GM18526 (cell line): ENCODE results near the gene TTC31.

Source experiments
- POLR2A ChIP-seq: IDR thresholded peaks from 3 replicates; pipeline ENCODE4 v1.6.1; 2011; ENCODE audit not compliant: insufficient read length; ENCODE audit errors: extremely low read depth

Gene TTC31

DNA sequence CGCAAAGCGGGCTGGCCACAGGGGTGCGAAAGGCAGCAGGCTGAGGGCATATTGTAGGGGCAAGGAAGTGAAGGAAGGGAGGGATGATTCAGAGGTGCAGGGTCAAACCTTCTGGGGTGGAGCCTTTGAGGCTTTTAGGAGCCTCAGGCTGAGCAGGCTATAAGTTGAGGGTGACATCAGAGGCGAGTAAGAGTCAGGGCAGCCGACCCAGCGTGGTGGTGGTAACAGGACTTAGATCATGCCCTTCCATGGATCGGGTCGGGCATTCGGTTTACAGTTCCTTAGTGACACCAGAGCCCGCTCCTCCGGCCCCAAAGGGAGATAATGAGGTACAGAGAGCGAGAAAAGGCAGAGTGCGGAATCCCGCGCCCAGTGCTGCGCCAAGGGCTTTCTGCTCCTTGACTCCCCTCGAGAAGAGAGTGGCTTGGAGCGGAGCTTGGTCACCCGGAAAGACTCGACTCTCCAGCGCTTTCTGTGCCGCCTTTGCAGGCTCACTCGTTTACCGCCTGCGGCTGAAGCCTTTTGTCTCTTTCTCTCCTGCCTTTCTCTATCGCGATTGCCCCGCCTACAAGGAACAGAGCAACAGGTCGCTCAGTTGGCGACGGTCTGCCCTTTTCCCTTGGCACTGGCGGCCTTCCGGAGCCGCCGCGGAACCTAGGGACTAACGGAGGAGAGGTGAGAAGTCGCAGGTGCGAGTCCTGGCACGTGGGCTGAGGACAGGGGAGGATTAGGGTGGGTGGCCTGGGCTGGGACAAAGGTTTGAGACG, 15.8 kb downstream of the TTC31 start:
- TF ChIP-seq POLR2A: no peak

DNA sequence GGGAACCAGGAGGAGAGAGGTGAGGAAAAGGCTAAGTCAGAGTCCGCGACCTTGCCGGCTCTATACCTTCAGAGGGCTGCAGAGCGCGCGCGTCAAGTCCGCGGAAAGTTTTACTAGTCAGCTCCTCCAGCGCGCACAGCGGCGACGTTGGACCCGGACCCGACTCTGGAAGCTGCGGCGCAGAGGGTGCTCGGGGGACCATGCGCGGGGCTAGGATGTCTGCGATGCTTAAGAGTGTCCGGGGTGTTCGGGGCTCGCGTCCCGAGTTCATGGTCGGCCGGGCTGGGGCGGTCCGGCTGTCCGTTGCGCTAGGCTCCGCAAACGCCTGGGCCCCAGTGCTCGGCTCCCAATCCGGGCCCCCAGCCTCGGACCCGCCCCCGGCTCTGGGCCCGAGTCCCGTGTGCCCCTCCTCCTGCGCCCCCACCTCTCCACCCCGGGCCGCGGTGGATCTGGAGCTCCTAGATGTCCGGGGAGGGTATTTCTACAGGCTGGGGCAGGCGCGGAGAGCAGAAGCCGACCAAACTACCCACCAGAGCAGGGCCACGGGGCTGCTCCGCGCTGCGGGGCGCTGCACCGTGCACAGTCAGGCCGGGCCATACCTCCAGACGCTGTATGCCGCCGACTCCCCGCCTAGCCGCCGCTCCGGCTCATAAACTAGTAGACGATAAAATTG, 16.5 kb downstream of the TTC31 start, which contains the start of gene LBX2:
Gene LBX2, minus strand, starts transcription at position 337 of the 673 bp plus-strand sequence. Its CDS starts 66 bp downstream, at position 271.
- no peak for TF ChIP-seq POLR2A

DNA sequence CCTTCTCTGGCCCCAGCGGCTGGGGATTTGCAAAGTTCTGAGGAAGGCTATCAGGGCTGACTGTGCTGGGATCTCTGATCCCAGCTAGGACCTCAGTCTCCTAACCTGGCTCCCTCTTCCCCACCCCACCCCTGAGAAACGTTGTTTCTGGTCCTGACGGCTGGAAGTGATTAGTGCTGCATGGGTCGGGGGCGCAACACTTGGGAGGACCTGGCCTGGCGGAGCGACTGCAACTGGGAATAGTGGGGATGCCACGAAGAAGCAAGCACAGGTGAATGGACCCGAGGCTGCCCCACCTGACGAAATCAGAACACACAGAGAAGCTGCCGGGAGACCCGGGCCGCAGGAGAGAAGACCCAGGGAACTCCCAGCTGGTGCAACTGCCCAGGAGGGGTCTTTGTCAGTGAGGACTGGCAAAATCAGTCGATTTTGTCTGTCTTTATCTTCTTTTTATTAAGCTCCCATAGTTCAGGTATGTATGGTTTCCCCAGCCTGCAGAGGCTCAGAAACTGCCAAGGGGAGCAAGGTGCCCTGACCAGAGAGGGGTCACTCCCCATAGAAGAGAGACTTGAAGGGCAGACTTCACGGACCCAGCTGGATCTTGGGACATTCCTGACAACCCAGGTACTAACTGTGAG, 17.2 kb downstream of the TTC31 start:
- TF ChIP-seq POLR2A: no peak

DNA sequence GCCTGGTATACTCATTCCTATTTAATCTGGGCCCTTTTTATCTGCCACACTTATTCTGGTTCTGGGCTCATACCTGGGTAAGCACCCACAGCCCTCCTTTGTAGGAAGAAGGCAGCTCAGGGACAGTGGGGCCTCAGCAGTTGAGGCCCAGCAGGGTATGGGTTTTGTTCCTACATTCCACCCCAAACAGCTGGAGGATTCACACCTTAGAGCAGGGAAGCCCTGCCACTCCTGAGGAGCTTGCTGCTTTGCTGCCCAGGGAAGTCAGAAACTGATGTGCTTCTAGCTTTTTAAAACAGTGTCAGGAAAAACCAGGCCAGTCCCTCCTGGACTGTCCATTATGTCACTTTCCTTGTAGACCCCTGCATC, 17.7 kb downstream of the TTC31 start:
- TF ChIP-seq POLR2A: no peak

DNA sequence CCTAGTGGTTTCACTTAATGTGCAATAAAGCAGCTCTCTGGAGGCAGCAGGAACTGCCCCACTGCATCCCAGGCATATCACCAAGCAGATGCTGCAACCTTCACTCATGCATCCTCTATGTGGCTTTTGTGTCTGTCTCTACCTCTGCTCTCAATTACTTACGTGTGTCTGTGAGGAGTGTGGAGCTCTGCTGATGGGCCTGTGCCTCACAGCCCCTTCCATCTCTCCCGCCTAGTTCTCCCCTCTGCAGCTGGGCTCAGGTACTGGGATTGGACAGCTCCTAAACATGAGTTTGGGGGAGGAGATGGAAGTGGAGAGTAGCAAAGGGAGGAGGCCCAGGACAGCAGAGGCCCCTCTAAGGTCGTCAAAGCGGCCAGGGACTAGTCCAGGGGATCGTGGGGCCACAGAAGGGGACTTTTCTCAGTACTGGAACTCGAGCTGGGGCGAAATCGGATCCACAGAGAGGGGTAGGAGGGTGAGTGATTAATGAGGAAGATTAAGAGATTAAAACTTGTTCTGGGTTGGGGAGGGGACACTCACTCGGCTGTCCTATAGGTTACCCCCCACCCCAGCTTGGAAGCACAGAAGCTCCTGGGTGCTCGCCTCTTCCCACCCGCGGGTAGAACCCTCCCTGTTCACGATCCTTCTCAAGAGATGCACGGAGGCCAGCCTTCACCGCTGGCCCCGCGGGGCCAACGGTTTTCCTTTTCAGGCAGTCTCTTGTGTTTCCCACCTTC, 18.6 kb downstream of the TTC31 start:
- TF ChIP-seq POLR2A: no peak

DNA sequence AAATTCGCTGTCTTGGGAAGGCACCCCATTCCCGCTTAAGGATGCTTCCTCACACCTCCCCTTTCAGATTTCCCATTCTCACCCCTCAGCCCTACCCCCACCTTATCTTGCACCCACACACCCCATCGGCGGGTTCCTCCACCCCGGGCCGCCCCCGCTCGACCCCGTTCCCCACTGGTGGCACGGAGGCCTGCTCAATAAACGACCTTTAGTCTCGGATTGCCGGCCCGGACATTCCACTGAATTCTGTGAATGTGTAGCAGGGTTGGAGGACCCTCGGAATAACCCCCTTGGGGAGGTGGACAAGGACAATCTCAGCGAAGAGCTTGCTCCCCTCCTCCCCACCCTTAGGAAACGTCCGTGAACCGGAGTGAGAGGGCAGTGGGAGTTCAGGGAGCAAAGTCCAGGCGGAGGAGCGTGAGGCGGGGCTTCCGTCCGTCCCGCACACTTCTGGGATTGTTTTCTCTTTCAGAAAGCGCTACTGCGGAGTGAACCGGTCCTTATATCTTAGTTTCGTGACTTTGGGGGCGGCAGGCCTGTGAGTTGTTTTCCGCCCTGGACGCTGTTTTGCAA, 19.4 kb downstream of the TTC31 start:
- TF ChIP-seq POLR2A: no peak

DNA sequence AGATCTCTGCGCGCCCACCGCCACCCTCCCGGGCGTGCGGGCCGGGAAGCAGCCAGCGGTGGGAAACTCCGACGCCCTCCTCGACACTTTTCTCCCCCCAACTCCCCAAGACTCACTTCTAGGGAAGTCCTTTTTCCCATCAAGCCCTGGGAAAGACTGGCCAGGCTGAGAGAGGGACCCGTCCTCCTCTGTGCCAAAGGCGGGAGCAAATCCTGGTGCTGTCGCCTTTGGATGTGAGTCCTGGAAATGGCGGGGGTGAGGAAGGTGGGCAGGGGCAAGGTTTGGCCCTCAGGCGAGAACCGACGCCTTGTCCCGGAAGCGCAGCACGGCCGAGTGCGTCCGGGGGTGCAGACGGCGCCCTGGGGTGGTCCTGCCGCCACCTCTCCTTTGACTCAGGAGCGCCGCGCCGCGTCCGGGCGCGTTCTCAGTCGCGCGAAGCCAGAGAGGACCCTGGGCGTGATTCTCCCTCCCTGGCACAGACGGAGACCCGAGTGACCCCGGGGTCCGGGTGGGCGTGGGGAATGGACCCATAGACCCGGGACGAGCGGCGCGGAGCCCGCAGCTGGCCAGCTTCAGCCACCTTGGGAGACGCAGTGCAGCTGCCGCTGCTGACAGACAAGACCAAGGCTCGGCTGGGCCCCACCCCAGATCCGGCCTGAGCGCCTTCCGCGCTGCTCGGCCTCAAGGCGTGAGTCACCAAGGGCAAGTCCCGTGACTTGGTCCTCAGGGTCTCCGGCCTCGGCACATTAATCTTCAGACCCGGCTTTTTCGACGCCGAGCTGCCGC, 20.0 kb downstream of the TTC31 start:
- TF ChIP-seq POLR2A: peak; percentile 65

DNA sequence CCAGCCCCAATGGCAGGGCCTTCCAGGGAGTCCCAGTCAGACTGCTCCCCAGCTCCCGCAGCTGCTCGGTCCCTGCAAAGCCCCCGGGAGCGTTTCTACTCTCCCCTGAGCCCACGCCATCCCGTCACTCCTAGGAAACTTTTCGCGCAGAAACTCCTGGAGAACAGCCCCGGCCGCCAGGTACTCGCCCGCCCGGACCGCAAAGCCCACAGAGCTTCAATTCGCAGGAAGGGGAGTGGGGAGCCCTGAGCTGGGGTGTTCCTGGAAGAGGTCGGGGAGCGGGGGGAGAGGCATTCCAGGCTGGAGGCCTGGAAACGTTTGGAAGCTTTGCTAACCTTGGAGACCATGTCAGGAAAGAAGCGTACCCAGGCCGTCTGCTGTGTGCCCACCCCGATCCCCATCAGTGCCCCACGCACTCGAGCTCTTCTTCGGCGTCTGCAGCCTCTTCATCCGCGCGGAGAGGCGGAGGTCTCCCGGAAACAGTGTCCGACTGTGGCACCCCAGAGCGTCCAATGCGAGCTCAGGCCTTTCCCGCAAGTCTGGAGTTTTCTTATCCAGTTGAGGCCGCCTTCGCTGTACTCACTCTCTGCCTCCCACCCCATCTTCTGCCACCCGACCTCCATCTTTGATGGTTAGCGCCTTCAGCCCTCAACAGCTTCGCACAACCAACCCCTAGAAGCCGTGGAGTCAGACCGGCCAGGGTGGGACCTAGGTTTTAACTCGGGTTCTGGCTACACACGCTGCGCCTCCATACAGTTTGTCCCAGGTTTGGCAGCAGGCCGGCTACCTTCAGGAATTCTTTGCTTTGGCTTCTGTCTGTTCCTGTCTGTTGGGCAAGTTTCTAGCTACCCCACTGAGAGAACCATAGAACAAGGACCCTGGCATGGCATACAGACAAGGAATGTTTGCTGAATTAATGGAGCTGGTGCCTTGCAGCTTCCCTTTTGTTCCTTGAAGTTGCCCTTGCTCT, 20.9 kb downstream of the TTC31 start:
- TF ChIP-seq POLR2A: no peak

DNA sequence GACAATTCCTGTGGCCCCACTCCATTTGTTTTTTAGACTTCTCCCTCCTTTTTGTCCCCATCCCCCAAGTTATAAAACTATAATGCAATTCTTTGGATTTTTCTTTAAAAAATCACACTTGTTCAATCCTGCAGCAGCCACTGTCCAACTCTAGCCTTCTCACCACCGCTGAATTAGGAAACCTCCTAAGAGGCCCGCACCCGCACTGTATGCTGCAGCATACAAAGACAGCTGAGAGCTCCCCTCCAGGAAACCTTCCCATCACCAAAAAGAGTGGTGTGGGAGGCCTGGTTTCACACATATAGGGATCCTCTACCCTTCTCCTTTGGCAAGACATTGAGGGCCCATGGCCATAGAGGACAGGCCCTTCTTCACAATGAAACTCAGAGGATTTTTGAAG, 21.7 kb downstream of the TTC31 start:
- no peak for TF ChIP-seq POLR2A

DNA sequence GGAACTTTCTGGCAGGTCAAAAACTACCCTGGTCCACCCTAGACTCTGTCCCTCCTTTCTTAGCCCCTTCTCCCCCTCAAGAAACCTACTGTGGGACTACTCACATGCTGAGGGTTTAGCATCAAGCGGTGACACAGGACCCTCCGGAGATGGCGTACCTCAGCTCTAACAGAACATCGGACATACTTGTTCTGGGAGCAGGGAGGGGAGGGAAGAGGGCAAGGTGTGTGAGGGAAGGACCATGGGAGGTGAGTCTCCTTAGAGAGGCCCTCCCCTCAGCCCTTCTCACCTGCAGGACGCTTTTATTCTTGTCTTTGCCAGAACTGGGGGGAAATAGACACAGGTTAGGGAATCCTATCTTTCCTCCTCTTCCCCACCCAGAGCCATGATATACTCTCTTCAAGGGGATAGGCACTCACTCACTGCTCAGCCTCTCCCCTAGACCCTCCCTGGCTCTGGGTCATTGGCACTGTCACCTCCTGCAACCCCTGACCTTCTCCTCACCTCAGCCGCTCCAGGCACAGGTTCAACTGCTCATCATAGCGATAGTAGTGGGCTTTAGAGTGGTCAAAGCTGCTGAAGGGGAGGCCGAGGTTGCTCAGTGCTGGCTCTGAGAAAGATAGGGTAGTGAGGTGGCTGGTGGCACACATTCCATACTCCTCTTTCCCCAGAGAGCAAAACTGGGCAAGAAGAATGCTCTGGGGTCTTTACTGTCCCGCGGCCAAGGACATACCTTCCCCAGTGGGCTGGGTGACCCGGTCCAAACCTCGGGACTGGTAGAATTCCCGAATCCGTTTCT, 22.8 kb downstream of the TTC31 start:
- no peak for TF ChIP-seq POLR2A

DNA sequence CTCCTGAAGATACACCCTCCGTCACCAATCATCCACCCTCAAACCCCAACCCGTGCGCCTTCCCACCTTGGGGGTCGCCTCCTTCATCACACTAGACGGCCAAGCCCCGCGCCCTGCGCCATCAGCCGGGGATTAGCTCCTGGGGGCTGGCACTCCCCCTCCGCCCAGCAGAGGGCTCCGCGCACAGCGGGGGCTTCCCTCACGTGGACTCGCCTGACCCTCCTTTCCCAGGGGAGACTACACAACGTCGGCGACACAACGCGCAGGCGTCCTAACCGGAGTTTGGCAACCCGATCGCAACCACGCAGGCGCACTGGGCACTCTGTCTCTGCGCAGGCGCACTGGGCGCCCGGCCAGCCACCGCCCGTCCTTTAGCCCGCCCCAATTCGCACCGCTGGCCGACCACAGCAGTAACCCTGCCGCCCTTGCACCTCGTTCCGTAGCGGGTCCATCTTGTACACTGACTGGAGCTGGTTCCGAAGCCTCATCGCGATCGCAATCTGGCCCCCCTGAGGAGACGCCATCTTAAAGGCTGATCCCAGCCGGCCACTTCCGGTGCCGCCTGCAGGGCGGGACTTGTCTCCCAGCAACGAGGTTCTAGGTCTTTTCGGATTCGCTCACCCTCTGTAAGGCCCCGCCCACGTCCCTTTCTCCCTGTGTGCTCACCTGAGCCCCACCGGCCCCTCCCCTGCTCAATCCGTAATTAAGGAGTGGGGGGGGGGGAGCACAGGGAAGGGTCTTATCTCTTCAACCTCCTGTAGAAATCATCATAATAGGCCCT, 24.5 kb downstream of the TTC31 start, which contains the start of gene PCGF1:
Gene PCGF1, minus strand, starts transcription at position 551 of the 781 bp plus-strand sequence. Its CDS starts 27 bp downstream, at position 524.
- peak; percentile 88 for TF ChIP-seq POLR2A

DNA sequence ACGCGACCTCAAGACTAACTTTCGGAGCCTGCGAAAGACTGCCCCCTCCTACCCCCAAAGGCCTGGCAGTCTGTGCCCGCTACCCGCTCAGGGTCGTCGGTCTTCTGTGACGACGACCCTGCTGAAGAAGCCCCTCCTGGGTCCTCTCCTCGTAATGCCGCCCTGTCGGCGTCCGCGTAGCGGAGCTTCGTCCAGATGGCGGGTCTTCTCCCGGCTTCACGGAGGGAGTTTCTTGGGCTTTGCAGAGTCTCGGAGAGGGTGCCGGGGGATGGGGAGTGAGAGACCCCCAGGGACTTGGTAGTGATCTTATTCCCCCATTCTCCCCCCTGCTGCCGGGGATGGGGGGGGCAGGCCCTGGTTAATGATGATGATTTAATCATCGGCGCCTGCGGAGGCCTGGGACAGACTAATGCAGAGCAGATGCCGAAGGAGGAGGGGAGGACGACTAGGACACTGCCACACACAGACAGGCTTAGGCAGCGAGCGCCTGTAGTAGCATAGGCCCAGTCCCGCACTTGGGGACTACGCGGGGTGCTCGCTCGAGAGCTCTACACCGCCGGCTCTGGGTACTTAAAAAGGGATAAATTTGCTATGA, 25.1 kb downstream of the TTC31 start:
- no peak for TF ChIP-seq POLR2A
